GM12873 (cell line): ENCODE measurements around the gene TMEM247.

ENCODE experiments used
- CTCF ChIP-seq: IDR thresholded peaks from 2 replicates; pipeline ENCODE4 v1.5.1; 2012; ENCODE audit warnings: low read depth, mild to moderate bottlenecking, moderate library complexity, low read length, control low read depth; ENCODE audit not compliant: insufficient read depth; ENCODE audit errors: missing control alignments

The TMEM247 gene

GRCh38 chr2:46492301-46492700, 12.9 kb downstream of the TMEM247 start:
- TF ChIP-seq CTCF = no peak

GRCh38 chr2:46493241-46493970, 14.0 kb downstream of the TMEM247 start:
- no peak for TF ChIP-seq CTCF

DNA sequence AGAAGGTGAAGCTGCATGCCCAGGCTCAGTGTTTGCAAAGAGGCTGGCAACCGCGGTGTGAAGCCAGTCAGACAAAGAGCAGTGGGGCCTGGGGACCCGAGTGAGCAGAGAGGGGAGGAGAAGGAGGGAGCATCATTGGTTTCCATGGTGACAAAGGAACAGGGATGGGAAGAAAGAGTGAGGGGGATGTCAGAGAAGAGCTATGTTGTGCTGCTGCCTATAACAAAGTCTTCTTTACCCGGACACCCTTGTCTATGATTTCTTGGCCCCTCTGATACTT, 14.5 kb downstream of the TMEM247 start:
- no peak for TF ChIP-seq CTCF

DNA sequence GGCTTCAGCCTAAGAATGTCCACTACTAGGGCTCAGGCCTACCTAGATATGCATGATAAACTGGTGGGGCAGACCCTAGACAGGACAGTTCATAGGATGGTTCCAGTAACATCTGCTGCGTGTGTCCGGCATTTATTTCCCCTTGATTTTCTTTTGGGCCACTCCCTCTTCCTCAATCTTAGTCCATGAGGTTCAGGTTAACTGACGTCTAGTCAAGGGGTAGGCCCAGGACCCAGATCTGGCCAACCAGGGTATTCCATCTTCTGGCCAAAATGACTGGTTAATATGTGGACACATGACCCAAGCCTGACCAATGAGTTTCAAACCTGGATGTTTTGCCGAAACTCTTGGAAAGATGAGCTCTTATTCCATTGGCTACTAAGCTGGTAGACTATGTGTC, 15.2 kb downstream of the TMEM247 start:
- TF ChIP-seq CTCF = no peak

DNA sequence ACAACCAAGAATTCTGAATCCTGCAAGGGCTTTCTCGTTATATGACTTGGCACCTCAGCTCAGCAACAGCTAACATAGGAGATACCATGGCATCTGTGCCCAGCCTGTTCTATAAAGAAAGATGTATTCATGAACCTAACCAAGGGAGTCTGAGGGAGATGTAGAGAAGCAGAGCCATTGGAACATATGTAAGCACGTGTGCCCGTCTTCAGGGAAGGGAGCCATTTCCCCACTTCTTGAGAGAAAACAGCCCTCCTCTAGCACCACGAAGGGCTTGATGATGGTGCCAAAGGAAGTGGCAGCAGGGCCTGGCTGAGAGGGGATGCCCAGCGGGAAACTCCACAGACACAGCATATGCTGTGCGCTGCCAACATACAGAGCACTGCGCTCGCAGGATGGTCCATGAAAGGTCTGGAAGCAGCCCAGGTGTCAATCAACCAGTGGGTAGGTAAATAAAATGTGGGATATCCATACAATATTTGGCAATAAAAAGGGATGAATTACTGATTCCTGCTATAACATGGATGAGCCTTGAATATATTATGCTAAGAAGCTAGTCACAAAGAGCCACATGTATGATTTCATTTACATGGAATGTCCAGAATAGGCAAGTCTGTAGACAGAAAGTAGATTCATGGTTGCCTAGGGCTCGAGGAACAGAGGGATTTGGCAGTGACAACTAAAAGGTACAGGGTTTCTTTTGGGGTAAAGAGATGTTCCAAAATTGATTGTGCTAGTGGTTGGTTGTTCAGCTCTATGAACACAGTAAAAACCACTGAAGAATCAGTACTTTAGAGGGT, 16.1 kb downstream of the TMEM247 start:
- TF ChIP-seq CTCF = no peak

- TF ChIP-seq CTCF = no peak
These were observed 18.4 kb downstream of the TMEM247 start for GRCh38 chr2:46497766-46498165.

DNA sequence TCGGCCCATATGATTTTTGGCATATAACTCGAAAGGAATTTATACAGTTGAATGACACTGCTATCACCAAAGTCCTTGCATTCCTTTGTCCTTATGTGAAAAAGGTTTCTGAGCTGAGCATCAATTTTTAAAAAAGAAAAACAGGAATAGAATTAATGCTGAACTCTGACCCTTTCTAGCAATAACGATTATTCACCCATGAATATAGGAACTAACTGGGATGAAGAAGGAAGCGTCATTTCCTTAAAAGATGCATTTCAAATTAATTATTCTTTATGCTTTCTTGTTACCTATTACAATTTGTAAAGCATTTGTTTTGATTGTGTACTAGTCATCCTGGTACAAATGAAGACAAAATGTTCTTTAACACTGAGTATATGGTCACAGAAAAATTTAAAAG, 19.3 kb downstream of the TMEM247 start:
- TF ChIP-seq CTCF = no peak
